ENCODE data around the gene GNG12. TPM values are rescaled to one million over a fixed set of nuclear protein-coding genes. Genes with fewer than 3 reads are reported as not detected.

Gene GNG12
- total RNA-seq, 1 donor from 2014 or later: 73.2 TPM

DNA sequence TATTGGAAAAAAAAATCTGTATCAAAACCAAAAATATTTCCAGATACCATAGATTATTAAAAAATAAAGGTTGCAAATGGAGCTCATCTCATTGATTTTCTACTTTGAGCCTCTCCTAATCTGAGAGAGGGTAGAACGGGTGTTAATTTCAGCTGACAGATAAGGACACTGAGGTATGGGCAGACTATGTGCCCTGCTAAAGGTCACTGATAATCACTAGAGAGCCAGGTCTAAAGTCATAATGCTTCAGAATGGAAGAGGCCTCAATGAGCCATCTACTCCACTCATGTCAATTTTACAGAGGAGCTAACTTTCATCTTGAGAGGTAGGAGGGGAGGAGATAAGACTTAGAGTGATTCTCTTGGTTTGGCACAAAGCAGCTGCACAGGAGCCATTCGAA is 21.0 kb downstream of the GNG12 start:
- ATAC-seq: no peak

DNA sequence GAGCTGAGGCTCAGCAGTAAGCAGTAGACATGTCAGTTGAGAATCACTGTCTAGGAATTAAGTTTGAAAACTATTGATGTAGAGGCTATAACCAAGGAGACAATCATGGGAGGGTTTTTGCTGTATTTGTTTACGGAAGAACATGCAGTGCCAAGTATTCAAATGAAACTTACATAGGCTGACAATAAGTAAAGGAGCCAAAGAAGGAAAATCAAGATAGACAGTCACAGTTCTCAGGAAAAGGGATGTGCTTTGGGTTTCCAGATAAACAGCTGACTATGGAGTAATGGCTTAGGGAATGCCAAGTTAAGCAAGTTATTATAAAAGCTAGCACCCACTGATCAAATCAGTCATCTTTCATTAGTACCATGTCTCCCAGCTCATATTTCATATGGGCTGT is 21.5 kb downstream of the GNG12 start:
- ATAC-seq: no peak

DNA sequence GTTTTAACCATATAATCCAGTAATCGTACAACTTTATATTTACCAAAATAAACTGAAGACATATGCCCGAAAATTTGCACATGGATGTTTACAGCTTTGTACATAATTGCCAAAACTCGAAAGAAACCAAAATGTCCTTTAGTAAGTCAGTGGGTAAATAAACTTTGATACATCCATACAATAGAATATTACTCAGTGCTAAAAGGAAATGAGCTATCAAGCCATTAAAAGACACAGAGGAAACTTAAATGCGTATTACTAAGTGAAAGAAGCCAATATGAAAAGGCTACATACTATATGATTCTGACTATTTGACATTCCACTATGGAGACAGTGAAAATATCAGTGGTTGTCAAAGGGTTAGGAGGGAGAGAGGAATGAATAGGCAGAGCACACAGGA is 23.4 kb downstream of the GNG12 start:
- ATAC-seq: no peak

DNA sequence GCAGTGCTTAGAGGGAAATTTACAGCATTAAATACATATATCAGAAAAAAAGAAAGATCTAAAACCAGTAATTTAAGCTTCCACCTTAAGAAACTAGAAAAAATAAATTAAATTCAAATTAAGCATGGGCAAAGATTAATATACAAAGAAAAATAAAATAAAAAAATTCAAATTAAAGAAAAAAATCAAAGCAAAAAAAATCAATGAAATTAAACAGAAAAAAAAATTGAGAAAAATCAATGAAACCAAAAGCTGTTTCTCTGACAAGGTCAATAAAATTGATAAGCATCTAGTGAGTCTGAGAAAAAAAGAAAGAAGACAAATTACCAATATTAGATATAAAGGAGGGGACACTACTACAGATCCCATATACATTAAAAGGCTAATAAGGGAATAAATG is 26.0 kb downstream of the GNG12 start:
- no peak for ATAC-seq

DNA sequence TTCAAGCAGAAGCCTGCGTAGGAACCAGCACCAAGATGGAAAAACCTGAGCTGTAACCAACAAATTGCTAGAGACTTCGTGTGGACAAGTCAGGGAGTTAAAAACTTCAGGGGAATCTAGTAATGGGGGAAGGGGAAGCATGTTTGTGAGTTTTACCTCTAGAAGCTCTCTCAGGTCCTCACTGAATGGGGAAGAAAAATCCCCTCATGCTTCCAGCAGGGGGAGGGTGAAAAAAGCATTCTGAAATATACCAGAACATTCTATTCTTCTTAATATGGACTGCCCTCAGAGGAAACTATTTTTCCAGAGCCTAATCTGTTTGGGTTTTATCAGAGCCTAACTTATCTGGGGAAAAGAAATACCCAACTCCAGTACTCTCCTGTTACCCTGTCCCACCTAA is 28.6 kb downstream of the GNG12 start:
- ATAC-seq: no peak

DNA sequence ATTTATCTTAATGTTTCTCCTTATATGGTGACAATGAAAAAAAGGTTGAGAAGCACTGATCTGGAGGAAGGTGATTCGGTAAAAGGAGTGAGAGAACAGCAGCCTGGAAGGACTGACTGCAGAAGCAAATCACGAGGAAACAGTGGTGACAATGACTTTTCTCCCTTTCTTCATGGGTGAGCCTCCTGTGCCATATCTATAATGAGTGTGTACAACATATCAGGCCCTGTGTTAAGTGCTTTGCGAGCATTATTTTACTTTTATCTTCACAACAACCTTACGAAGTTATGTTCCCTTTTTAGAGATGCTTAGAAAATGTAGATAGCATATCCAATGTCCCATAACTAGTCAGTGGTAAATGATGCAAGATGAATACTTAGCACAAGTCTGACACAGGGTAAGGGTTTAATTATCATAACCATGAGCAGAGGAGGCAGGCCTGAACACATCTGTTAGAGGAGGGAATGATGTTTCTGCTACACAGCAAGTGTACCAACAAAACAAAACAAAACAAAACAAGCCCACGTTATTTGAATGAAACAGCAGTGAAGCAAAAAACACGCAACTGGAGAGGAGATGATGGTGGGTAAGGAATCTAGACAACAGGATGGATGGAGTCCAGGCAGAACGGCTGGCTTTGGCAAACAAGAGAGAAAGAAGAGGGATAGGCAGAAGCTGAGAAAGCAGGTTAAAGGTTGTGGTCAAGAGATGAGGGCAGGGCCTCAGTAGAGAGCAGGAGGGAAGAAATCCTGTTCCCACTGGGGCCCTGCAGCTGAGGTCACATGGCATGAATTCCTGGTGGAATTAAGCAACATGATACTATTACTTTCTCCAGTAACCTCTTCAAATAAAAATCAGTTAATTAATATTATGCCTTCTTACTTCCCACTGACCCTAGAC is 29.6 kb downstream of the GNG12 start:
- peak; percentile 57 for ATAC-seq

DNA sequence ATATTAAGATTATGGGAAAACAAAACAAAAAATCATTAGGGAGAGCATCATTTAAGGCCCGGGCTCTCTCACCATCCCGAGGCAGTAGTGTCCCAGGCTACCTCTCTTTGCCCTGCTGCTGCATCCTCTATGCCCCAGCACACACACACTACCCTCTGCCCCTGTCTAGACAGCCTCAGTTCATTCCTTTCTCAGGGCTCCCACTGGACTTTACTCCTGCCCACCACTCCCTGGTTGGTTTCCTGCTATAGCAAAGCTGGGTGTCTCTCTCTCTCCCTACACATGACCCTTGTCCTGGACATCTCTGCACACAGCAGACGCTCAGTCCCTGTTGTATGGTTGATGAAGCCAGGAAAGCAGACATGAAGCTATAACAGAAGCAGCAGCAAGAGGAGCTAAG is 30.7 kb downstream of the GNG12 start:
- ATAC-seq: no peak

DNA sequence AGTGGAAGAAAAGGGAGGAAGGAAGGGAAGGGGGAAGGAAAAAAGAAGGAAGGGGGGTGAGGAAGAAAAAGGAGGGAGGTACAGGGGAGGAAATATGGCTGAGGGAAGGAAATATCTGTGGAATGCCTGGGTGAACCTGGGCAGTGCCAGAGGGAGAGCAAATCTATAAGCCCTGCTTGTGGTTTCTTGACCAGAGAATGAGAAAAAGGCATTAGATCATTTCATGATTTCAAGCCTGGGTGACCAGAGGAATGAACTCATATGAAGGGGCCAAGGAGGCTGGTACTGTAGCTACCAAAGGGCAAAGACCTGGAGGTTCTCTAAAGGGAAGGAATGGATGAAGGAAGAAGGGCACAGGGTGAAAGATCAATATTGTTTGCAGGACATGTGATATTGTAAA is 31.4 kb downstream of the GNG12 start:
- no peak for ATAC-seq

DNA sequence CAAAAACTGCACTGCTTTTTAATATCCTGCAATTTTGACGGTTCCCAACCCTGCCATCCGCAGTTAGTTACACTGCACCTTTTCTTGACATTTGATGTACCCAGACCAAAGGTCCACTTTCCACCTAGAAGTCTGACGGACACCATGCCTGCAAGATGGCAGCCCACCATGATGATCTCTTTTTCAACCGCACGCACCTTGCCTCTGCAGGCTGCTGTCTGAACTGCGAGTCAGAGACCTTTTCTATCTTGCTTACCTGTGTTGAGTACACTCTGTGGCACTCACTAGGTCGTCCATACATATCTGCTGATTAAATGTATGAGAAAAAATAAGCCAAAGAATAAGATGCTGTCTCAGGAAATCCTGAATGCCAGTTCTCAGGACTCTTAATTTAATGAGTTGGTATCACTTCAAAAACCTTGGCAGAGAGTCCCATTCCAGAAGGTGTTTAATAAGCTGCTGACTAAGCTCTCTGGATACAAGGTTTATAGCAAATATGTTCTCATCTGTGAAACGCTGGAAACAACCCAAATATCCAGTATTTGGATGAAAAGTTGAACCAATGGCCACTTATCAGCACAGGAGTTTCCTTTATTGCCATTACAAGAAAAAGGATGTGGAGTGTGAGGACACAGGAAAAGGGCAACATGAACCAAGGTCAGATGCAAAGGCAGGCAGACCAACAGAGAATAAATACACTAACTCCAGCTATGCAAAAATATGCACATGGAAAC is 37.9 kb downstream of the GNG12 start:
- ATAC-seq: no peak

DNA sequence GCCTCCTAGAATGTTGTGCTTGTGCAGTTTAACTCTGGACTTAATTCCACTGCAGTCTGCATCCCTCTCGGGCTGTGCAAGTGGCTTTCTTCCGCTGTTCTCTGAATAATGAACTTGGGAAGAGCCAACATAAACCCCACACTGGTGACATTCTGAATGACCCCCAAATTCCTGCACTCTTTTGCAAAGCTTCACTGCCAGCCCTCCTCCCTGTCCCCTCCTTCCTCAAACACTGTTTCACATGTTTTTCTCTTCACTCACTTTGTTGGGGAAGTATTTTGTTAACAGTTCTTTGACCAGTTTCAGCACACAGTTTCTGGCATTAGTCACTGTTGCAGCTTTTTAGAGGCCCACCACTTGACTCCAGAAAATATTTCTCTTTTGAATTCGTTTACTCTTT is 39.7 kb downstream of the GNG12 start:
- no peak for ATAC-seq

DNA sequence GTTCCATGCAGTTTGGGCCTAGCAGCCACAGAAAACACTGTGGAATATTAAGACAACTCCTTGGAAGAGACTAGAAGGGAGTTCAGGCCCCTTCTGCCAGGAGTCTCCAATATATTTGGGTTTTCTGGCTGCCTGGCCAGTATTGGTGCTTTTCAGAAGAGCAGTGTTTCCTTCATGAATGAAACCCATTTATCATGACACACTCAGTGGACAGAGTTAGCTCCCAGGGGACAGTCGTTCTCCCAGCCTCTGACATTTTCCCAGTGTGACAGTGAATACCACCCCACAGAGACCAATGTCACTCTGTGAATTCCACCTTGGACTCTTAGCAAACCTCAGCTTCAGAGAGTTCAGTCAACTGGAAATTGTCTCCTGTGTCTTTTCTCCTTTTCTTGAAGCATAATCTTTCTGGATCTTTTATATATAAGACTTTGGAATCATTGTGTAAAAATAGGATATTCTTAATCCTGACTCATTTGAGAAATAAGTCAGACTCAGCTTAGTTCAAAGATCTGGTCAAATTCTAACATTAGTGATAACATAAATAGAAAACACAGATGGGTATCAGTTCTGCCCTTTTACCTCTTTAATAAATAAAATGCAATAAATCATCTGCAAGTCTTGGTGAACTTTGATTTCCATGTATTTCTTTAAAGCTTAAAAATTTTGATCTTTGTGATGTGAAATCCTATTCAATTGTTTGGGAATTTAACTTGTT is 40.4 kb downstream of the GNG12 start:
- ATAC-seq: no peak

DNA sequence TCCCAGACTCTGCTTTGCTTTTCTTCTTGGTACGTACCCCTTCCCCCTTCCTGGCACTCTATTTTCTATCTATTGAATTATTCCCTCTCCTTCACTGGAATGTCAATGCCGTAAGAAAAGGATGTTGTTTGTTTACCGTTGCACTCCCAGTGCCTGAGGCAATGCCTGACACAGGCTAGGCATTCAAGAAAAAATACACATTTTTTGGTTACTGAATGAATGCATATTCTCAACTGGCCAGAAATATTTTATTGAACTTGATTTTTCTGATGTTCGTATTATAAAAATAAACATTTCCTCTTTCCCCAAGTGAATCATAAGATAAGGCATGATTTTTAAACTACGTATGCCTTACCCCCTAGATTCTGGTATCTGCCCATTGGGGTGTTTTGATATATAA is 41.2 kb downstream of the GNG12 start:
- no peak for ATAC-seq

DNA sequence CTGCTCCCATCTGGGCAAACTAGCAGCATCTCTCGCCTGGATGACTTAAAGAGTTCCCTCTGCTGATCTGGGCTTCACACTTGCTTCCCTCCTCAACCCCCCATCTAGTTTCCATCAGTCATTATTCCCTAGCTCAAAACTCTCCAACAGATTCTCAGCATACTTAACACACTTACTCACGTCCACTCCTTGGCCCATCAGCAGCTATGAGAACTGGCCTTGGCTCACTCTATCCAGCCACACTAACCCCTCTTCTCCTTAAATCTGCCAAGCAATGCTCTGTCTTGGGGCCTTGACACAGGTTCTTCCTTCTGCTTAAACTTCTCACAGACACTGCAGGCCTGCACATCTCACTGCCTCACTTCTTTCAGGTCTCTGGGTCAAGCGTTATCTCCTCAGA is 41.6 kb downstream of the GNG12 start:
- ATAC-seq: no peak

DNA sequence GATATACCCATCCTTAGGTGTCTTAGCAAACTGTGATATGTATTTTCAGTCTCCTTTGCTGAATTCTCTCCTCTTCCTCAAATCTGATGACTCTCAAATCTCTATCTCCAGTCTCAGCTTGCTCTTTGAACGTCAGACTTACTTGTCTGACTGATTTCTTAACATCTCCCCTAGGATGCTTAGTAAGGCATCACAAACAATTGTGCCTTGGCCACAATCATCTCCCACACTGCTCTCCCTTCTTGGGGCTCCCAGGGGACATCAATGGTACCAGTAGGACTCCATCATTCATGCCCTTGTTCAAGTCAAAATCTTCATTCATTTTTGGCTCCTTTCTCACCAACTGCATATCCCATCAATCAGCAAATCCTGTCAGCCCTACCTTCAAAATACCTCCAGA is 42.0 kb downstream of the GNG12 start:
- ATAC-seq: no peak

DNA sequence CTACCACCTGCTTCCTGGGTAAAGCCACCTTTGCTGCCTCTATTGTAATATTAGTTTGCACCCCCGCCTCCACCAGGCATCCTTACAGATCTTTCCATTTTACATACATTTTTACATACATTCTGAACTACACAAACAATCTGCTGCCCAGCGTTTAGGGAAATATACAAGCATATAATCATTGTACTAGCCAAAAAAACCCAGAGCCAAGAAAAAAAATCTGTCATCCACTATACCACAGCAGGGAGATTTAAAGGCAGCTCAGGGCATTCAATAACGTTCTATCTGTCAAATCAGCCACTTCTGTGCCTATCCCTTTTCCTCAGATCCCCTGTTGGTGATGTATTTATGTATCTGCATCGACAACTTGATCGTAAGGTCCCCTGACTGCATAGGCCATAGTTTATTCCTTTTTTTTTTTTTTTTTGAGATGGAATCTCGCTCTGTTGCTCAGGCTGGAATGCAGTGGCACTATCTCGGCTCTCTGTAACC is 43.0 kb downstream of the GNG12 start:
- ATAC-seq: no peak

DNA sequence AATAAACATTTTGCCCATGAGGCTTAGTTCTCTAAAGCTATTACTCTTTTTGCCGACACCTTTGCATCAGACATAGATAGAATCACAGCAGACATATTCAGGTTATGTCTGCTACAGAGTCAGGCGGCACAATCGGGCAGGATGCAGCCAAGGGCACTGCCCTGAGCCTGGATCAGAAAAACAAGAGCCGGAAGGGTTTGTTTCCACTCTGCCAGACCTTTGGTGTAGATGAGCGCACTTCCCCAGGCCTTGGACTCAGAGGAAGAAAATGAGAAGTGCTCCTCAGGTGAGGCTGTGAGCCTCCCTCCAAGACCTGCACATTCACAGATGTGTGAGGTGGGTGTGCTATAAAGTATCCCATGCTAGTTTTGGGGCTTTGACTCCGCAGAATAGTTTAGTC is 43.7 kb downstream of the GNG12 start:
- ATAC-seq: peak; percentile 22

DNA sequence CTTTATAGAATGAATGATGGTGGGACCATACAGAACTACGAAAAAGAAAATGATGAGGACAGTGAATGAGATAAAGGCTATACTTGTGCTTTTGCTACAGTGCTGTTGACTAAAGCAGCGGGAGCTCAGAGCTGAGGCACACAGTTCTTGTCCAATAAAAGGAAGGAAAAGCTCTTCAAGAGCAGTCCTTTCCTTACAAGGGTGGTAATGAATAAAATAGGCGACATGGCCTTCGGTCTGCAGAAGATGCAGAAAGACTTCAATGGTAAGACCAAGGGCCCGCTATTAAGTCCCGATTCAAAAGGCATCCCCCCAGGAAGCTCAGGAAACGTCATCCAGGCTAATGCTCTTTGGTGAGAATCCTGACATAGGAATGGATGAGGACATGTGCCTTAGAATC is 44.4 kb downstream of the GNG12 start:
- ATAC-seq: no peak

DNA sequence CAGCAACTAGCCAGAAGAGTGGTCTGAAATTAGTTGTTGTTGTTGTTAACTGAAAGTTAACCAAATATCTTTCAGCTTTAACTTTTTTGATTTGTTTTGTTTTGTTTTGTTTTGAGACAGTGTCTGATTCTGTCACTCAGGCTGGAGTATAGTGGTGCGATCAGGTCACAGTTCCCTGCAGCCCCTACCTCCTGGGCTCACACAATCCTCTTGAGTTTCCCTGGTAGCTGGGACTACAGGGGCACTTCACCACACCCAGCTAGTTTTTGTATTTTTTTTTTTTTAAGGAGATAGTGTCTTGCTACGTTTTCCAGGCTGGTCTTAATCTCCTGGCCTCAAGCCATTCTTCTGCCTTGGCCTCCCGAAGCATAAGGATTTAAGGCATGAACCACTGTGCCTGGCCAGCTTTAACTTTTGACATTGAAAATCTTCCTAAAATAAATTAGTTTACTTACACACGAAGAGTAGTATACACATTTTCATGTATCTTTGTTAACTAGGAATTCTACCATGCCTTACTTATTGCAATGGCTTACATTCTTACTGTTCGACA is 45.0 kb downstream of the GNG12 start:
- ATAC-seq: no peak

DNA sequence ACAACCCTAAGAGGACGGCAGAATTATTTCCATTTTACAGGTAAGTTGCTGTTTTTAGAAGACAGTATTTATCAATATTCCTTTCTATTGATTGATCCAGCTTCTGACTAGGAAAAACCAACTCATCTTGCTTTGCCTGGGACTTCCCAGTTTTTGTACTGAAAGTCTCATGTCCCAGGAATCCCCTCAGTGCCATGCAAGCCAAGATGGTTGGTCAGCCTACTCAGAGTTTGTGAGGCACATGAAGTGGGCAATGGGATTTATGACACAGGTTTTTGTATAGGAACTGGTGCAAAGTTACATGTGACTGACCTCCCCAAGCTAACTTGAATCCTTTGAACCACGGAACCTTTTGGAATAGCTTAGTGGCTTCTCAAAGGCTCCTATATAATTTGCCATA is 45.5 kb downstream of the GNG12 start:
- no peak for ATAC-seq

DNA sequence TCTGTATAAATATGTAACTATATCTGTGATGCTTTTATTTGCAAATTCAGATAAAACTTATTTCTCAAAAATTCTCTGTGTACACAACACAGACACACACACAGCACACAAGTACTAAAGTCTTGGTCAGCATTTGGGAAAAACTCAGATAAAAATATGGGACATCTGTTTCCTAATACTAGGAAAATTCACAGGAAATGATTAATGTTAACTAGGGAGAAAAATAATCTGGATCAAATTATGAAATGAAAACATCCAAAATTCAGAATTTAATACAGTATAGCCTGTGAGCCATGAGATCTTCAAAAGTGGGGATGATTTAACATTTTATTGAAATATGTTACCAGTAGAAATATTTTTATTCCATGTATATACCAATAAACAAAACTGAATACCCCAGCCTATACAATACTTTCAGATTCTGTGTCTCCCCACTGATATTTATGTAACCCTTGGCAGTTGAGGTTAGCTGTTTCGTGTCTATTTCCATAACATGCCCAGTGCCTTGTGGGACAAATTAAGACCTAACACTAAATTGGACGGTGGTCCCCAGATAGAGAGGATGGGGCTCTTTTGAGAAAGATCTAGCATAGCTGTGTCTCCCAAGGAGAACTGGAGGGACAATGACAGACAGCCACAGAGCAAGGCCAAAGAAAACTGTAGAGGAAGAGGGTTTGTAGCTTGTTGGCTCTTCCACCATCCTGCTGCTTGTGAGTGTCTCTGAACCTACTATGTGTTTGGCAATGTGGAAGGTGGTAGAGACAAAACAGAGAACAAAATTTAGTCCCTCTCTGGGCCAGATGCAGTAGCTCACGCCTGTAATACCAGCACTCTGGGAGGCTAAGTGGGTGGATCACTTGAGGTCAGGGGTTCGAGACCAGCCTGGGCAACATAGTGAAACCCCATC is 47.2 kb downstream of the GNG12 start:
- no peak for ATAC-seq

DNA sequence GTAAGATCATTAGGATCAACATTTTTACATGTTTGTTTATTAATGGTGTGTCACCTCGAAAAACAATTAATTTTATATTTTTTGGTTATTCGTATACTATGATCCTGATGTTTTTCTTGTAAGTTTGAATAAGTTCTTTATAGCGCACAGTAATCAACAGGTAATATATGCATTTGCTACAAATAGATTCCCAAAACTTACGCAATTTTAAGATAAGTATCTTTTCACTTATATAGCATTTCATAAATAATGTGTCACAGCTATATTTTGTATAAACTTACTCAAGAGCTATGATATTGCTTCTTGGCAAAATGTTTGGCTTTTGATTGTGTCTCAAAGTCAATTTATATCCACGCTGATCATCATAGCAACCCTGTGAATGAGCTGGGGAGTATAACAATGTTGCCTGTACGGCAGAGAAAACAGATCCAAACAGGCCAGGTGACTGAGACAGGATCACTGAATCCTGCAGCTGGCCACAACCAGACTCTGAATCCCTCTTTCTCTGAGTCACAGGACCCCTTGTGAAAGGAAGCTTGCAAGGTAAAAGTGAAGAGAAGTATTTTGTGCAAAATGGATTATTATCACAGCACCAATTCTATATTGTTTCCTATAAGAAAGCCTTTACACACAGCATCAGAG is 48.6 kb downstream of the GNG12 start:
- ATAC-seq: no peak
